ENCODE data around the gene TBC1D22A. TPM values are rescaled to one million over a fixed set of nuclear protein-coding genes. Genes with fewer than 3 reads are reported as not detected.

TBC1D22A gene
- total RNA-seq, 2 experiments from 2014 or later, result 22.3 to 43.9 TPM

GRCh38 chr22:46905415-46905814 lies 143.0 kb downstream of the TBC1D22A start:
- Histone ChIP-seq H3K9me3 (ENCODE audit: low read length) (no peaks in the 10 kb centered on the region), H3K4me1 (ENCODE audit: insufficient read depth, low read length, poor library complexity, severe bottlenecking) (no peaks in the 10 kb centered on the region), H3K79me2 (ENCODE audit: insufficient read depth, low read depth, low read length) (no peaks in the 10 kb centered on the region), H3K4me2 (ENCODE audit: low read length) (no peak overlapping the region), H3K4me3 (ENCODE audit: low read depth, low read length, poor library complexity, severe bottlenecking) (no peak overlapping the region), H2AFZ (ENCODE audit: low read length) (no peak overlapping the region), H3K9me2 (ENCODE audit: insufficient read depth, low read length) (no peaks in the 10 kb centered on the region), H3K36me3 (ENCODE audit: insufficient read depth, low read length) (no peaks in the 10 kb centered on the region; the same call in 1 of the 2 replicates), H3K27ac (ENCODE audit: low read depth, low read length, poor library complexity, severe bottlenecking) (no peak overlapping the region), H4K20me1 (ENCODE audit: insufficient read depth, low read length) (no peaks in the 10 kb centered on the region)
- POLR2A ChIA-PET, result no interaction called here
- no peak for TF ChIP-seq CTCF (conservative IDR thresholded peaks at IDR 0.05; ENCODE audit: low read length)
- no peak for TF ChIP-seq EZH2phosphoT487 (IDR thresholded peaks at IDR 0.05; ENCODE audit: borderline replicate concordance, low read depth, low read length)
- no peak for DNase-seq (ENCODE audit: low spot score)
- no TSS peak for BruUV-seq (replicated peaks)
- intact Hi-C loops (cut with micrococcal nuclease; ENCODE audit: unreplicated experiment), result no loop called here
- CTCF ChIA-PET (ENCODE audit: unreplicated experiment), result no interaction called here

DNA sequence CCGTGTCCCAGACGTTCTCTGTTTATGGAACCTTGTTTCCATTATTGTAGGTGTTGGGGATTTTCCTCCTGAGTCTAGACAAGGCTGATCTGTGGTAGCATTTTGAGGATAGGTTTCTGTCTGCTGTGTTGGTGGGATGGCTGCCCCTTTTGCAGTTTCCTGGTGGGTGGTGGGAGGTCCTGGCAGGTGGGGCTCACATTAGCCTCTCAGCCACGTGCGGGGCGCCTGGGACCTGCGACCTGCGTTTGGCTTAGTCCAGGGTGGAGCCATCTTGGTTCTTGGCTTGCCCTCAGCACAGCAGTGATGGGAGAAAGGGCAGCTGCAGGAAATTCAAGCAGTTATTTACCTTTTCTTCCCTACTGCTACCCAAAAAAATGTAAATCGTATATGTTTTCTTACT lies 143.4 kb downstream of the TBC1D22A start:
- no TSS peak for BruUV-seq (replicated peaks)
- H3K27ac ChIP-seq (ENCODE audit: low read depth, low read length, poor library complexity, severe bottlenecking), result no peak overlapping the region
- ChIA-PET CTCF (ENCODE audit: unreplicated experiment) (no interaction called here), POLR2A (no interaction called here)
- DNase-seq (ENCODE audit: low spot score), result no peak
- no peaks in the 10 kb centered on the region for H3K9me2 ChIP-seq (ENCODE audit: insufficient read depth, low read length)
- intact Hi-C loops (cut with micrococcal nuclease; ENCODE audit: unreplicated experiment), result no loop called here
- H3K79me2 ChIP-seq (ENCODE audit: insufficient read depth, low read depth, low read length), result no peaks in the 10 kb centered on the region
- no peaks in the 10 kb centered on the region for H4K20me1 ChIP-seq (ENCODE audit: insufficient read depth, low read length)
- no peak overlapping the region for H3K4me3 ChIP-seq (ENCODE audit: low read depth, low read length, poor library complexity, severe bottlenecking)
- no peak overlapping the region for H3K4me2 ChIP-seq (ENCODE audit: low read length)
- no peaks in the 10 kb centered on the region for H3K4me1 ChIP-seq (ENCODE audit: insufficient read depth, low read length, poor library complexity, severe bottlenecking)
- no peak overlapping the region for H2AFZ ChIP-seq (ENCODE audit: low read length)
- no peaks in the 10 kb centered on the region for H3K9me3 ChIP-seq (ENCODE audit: low read length)
- no peaks in the 10 kb centered on the region; the same call in 1 of the 2 replicates for H3K36me3 ChIP-seq (ENCODE audit: insufficient read depth, low read length)
- TF ChIP-seq EZH2phosphoT487 (IDR thresholded peaks at IDR 0.05; ENCODE audit: borderline replicate concordance, low read depth, low read length) (no peak), CTCF (conservative IDR thresholded peaks at IDR 0.05; ENCODE audit: low read length) (no peak)

GRCh38 chr22:46906326-46907045 lies 144.0 kb downstream of the TBC1D22A start:
- no peak overlapping the region for H3K4me3 ChIP-seq (ENCODE audit: low read depth, low read length, poor library complexity, severe bottlenecking)
- H3K9me2 ChIP-seq (ENCODE audit: insufficient read depth, low read length), result no peaks in the 10 kb centered on the region
- ChIA-PET POLR2A (no interaction called here), CTCF (ENCODE audit: unreplicated experiment) (no interaction called here)
- H4K20me1 ChIP-seq (ENCODE audit: insufficient read depth, low read length), result no peaks in the 10 kb centered on the region
- no peak for DNase-seq (ENCODE audit: low spot score)
- H3K4me1 ChIP-seq (ENCODE audit: insufficient read depth, low read length, poor library complexity, severe bottlenecking), result no peaks in the 10 kb centered on the region
- no peak for TF ChIP-seq EZH2phosphoT487 (IDR thresholded peaks at IDR 0.05; ENCODE audit: borderline replicate concordance, low read depth, low read length)
- TF ChIP-seq CTCF (conservative IDR thresholded peaks at IDR 0.05; ENCODE audit: low read length), result no peak
- H2AFZ ChIP-seq (ENCODE audit: low read length), result no peak overlapping the region
- BruUV-seq (replicated peaks), result no TSS peak
- no peaks in the 10 kb centered on the region for H3K9me3 ChIP-seq (ENCODE audit: low read length)
- H3K36me3 ChIP-seq (ENCODE audit: insufficient read depth, low read length), result no peaks in the 10 kb centered on the region; the same call in 1 of the 2 replicates
- H3K79me2 ChIP-seq (ENCODE audit: insufficient read depth, low read depth, low read length), result no peaks in the 10 kb centered on the region
- intact Hi-C loops (cut with micrococcal nuclease; ENCODE audit: unreplicated experiment), result no loop called here
- no peak overlapping the region for H3K4me2 ChIP-seq (ENCODE audit: low read length)
- no peak overlapping the region for H3K27ac ChIP-seq (ENCODE audit: low read depth, low read length, poor library complexity, severe bottlenecking)

All from OCI-LY7 (cell line).